Neural cell (in vitro differentiated cells): Measurements from ENCODE around the gene GSTCD. TPM values are rescaled to one million over a fixed set of nuclear protein-coding genes. Genes with fewer than 3 reads are reported as not detected.

Source experiments
- H2AFZ ChIP-seq: fragments of 200-600, 300-800 bp; sonication (generic), shearing (Covaris generic); 2 replicates; pipeline ENCODE4 v1.6.0; 2014; ENCODE audit warnings: low read depth, mild to moderate bottlenecking, antibody characterized with exemption, low read length, moderate library complexity
- H3F3A ChIP-seq: fragments of 200-600 bp; shearing (Covaris generic); 2 replicates; pipeline ENCODE4 v1.6.1; 2016; ENCODE audit warnings: mild to moderate bottlenecking, moderate library complexity, mixed read lengths, antibody characterized with exemption, low read length; ENCODE audit not compliant: insufficient read depth, poor library complexity, severe bottlenecking
- H3K27ac ChIP-seq: fragments of 200-600, 300-800 bp; sonication (generic), shearing (Covaris generic); 2 replicates; pipeline ENCODE4 v1.5.1; 2014; ENCODE audit warnings: mild to moderate bottlenecking, low read length, moderate library complexity
- H3K27me3 ChIP-seq: fragments of 300-800, 200-600 bp; sonication (generic), shearing (Covaris generic); 2 replicates; pipeline ENCODE4 v1.6.0; 2014; ENCODE audit warnings: mild to moderate bottlenecking, low read depth, low read length, moderate library complexity; ENCODE audit not compliant: insufficient read depth
- H3K36me3 ChIP-seq: fragments of 300-800, 200-600 bp; sonication (generic), shearing (Covaris generic); 2 replicates; pipeline ENCODE4 v1.5.1; 2014; ENCODE audit warnings: mild to moderate bottlenecking, antibody characterized with exemption, low read length, moderate library complexity; ENCODE audit not compliant: insufficient read depth
- H3K4me2 ChIP-seq: fragments of 300-800, 200-600 bp; sonication (generic), shearing (Covaris generic); 2 replicates; pipeline ENCODE4 v1.6.0; 2014; ENCODE audit warnings: mild to moderate bottlenecking, low read length
- H3K4me3 ChIP-seq: fragments of 300-800, 200-600 bp; sonication (generic), shearing (Covaris generic); 2 replicates; pipeline ENCODE4 v1.5.1; 2014; ENCODE audit warnings: mild to moderate bottlenecking, low read length, moderate library complexity
- H3K79me2 ChIP-seq: fragments of 200-600 bp; shearing (Covaris generic); replicated peaks from 2 replicates; pipeline ENCODE4 v1.6.0; 2014; ENCODE audit warnings: mild to moderate bottlenecking, low read length, moderate library complexity; ENCODE audit not compliant: insufficient read depth
- H3K9ac ChIP-seq: fragments of 300-800, 200-600 bp; sonication (generic), shearing (Covaris generic); 2 replicates; pipeline ENCODE4 v1.6.1; 2016; ENCODE audit warnings: mild to moderate bottlenecking, low read length, mixed read lengths
- H3K9me2 ChIP-seq: fragments of 200-600 bp; shearing (Covaris generic); 2 replicates; pipeline ENCODE4 v1.6.1; 2016; ENCODE audit warnings: mild to moderate bottlenecking, low read length, mixed read lengths; ENCODE audit not compliant: insufficient read depth
- H3K9me3 ChIP-seq: fragments of 200-600, 300-800 bp; sonication (generic), shearing (Covaris generic); 2 replicates; pipeline ENCODE4 v1.6.1; 2016; ENCODE audit warnings: mild to moderate bottlenecking, mixed run types, low read length, moderate library complexity, mixed read lengths
- H4K20me1 ChIP-seq: fragments of 200-600 bp; shearing (Covaris generic); 2 replicates; pipeline ENCODE4 v1.6.1; 2016; ENCODE audit warnings: mild to moderate bottlenecking, mixed run types; ENCODE audit not compliant: insufficient read depth
- EP300 ChIP-seq: fragments of 450-650 bp; conservative IDR thresholded peaks from 2 replicates; pipeline ENCODE4 v1.6.1; 2014; ENCODE audit warnings: antibody characterized with exemption, mild to moderate bottlenecking, moderate library complexity; ENCODE audit not compliant: poor library complexity, severe bottlenecking
- EZH2 ChIP-seq: fragments of 200-600, 300-800 bp; shearing (Covaris generic), sonication (generic); IDR thresholded peaks from 2 replicates; pipeline ENCODE4 v1.6.1; 2014; ENCODE audit warnings: antibody characterized with exemption, low read length, borderline replicate concordance, mild to moderate bottlenecking; ENCODE audit not compliant: insufficient read depth, poor library complexity, severe bottlenecking
- MXI1 ChIP-seq: fragments of 450-650 bp; conservative IDR thresholded peaks from 2 replicates; pipeline ENCODE4 v1.6.1; 2014; ENCODE audit warnings: antibody characterized with exemption, mild to moderate bottlenecking; ENCODE audit not compliant: poor library complexity, severe bottlenecking
- POLR2AphosphoS5 ChIP-seq: IDR thresholded peaks from 2 replicates; pipeline ENCODE4 v1.6.1; 2012
- RAD21 ChIP-seq: fragments of 450-650 bp; conservative IDR thresholded peaks from 2 replicates; pipeline ENCODE4 v1.6.1; 2014; ENCODE audit warnings: antibody characterized with exemption, mild to moderate bottlenecking, moderate library complexity
- SMC3 ChIP-seq: fragments of 450-650 bp; conservative IDR thresholded peaks from 2 replicates; pipeline ENCODE4 v1.6.1; 2014; ENCODE audit warnings: antibody characterized with exemption, mild to moderate bottlenecking, moderate library complexity; ENCODE audit not compliant: poor library complexity
- TAF1 ChIP-seq: IDR thresholded peaks from 2 replicates; pipeline ENCODE4 v1.6.1; 2012; ENCODE audit warnings: low read depth
- polyA plus RNA-seq: library from polyadenylated mRNA; depleted of rRNA; stranded (reverse); fragments of >200 nt; gene quantifications from 2 replicates; pipeline ENCODE4 v1.2.3, GENCODE V29; 2014
- TF ChIP-seq, protein P1 (sequence below): IDR thresholded peaks from 2 replicates; pipeline ENCODE4 v1.6.1; 2012; ENCODE audit warnings: borderline replicate concordance
- TF ChIP-seq, protein P2 (sequence below): fragments of 450-650 bp; IDR thresholded peaks from 2 replicates; pipeline ENCODE4 v1.5.1; 2014; ENCODE audit warnings: antibody characterized with exemption, mild to moderate bottlenecking, moderate library complexity; ENCODE audit not compliant: poor library complexity, severe bottlenecking

Gene GSTCD
- polyA plus RNA-seq, 1 donor from 2014 or later = 15.1 TPM

DNA sequence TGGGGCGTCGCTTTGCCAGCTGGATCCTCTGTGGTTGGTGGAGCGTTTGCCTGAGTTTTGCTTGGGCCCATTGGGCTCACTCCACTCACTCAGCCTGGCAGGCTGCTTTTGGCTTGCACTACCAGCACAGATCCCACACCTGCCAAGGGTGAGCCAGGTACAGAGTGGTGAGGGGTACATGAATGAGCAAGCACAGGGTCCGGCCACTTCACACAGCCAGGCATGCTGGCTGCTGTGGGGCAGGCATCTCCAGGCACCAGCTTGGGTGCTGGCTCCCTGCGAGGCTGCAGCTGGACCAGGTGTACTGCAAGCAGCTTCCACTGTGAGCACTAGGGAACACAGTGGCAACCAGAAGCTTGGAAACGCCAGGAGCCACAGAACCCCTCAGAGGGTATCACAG is 126.6 kb downstream of the GSTCD start:
- TF ChIP-seq, protein P1, sequence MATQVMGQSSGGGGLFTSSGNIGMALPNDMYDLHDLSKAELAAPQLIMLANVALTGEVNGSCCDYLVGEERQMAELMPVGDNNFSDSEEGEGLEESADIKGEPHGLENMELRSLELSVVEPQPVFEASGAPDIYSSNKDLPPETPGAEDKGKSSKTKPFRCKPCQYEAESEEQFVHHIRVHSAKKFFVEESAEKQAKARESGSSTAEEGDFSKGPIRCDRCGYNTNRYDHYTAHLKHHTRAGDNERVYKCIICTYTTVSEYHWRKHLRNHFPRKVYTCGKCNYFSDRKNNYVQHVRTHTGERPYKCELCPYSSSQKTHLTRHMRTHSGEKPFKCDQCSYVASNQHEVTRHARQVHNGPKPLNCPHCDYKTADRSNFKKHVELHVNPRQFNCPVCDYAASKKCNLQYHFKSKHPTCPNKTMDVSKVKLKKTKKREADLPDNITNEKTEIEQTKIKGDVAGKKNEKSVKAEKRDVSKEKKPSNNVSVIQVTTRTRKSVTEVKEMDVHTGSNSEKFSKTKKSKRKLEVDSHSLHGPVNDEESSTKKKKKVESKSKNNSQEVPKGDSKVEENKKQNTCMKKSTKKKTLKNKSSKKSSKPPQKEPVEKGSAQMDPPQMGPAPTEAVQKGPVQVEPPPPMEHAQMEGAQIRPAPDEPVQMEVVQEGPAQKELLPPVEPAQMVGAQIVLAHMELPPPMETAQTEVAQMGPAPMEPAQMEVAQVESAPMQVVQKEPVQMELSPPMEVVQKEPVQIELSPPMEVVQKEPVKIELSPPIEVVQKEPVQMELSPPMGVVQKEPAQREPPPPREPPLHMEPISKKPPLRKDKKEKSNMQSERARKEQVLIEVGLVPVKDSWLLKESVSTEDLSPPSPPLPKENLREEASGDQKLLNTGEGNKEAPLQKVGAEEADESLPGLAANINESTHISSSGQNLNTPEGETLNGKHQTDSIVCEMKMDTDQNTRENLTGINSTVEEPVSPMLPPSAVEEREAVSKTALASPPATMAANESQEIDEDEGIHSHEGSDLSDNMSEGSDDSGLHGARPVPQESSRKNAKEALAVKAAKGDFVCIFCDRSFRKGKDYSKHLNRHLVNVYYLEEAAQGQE = no peak
- TF ChIP-seq MXI1 (no peak), TAF1 (no peak), POLR2AphosphoS5 (no peak), EZH2 (no peak), RAD21 (no peak), SMC3 (no peak), EP300 (no peak)
- TF ChIP-seq, protein P2, sequence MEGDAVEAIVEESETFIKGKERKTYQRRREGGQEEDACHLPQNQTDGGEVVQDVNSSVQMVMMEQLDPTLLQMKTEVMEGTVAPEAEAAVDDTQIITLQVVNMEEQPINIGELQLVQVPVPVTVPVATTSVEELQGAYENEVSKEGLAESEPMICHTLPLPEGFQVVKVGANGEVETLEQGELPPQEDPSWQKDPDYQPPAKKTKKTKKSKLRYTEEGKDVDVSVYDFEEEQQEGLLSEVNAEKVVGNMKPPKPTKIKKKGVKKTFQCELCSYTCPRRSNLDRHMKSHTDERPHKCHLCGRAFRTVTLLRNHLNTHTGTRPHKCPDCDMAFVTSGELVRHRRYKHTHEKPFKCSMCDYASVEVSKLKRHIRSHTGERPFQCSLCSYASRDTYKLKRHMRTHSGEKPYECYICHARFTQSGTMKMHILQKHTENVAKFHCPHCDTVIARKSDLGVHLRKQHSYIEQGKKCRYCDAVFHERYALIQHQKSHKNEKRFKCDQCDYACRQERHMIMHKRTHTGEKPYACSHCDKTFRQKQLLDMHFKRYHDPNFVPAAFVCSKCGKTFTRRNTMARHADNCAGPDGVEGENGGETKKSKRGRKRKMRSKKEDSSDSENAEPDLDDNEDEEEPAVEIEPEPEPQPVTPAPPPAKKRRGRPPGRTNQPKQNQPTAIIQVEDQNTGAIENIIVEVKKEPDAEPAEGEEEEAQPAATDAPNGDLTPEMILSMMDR = no peak
- H3K4me2 ChIP-seq = no peak overlapping the region
- no peak overlapping the region for H3K27ac ChIP-seq
- no peak overlapping the region for H3K4me3 ChIP-seq
- no peak overlapping the region for H3K9ac ChIP-seq
- H3K36me3 ChIP-seq = no peaks in the 10 kb centered on the region
- H3K9me3 ChIP-seq = no peaks in the 10 kb centered on the region
- no peaks in the 10 kb centered on the region for H3K27me3 ChIP-seq
- no peaks in the 10 kb centered on the region for H3F3A ChIP-seq
- H3K79me2 ChIP-seq = no peaks in the 10 kb centered on the region
- no peaks in the 10 kb centered on the region for H3K9me2 ChIP-seq
- no peak overlapping the region for H2AFZ ChIP-seq
- H4K20me1 ChIP-seq = no peaks in the 10 kb centered on the region

DNA sequence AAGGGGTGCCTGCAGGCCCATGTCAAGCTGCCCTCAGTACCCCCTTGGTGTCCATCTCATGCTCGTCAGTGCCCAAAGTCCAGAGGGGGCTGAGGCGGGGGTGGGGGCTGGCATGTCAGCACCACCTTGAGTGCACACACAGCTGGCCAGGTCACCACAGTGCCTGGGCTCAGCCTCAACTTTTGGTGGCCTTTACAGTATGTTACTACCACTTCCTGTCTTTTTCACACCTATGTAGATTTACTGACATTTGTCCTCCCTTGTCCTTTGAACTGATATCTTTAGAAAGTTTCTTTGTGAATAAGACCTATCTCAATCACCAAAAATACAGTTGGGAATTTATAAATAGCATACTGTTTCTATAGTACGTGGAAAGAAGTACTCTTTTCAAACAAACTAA is 128.0 kb downstream of the GSTCD start:
- TF ChIP-seq TAF1 (no peak), POLR2AphosphoS5 (no peak), SMC3 (no peak), EZH2 (no peak), RAD21 (no peak), MXI1 (no peak), EP300 (no peak)
- TF ChIP-seq, protein P2 = no peak
- TF ChIP-seq, protein P1 = no peak

More for the DNA sequence above, 128.0 kb downstream of the GSTCD start:
- no peaks in the 10 kb centered on the region for H3K36me3 ChIP-seq
- no peak overlapping the region for H2AFZ ChIP-seq
- H3K4me3 ChIP-seq = no peak overlapping the region
- no peaks in the 10 kb centered on the region for H3F3A ChIP-seq
- no peaks in the 10 kb centered on the region for H3K27me3 ChIP-seq
- no peak overlapping the region for H3K4me2 ChIP-seq
- H3K9me3 ChIP-seq = no peaks in the 10 kb centered on the region
- H3K9me2 ChIP-seq = no peaks in the 10 kb centered on the region
- no peak overlapping the region for H3K9ac ChIP-seq
- H3K79me2 ChIP-seq = no peaks in the 10 kb centered on the region
- no peaks in the 10 kb centered on the region for H4K20me1 ChIP-seq
- no peak overlapping the region for H3K27ac ChIP-seq
